Type B pancreatic cell (in vitro differentiated cells): ENCODE data around the gene AFTPH. TPM values are rescaled to one million over a fixed set of nuclear protein-coding genes. Genes with fewer than 3 reads are reported as not detected.

Source experiments
- DNase-seq: peaks from one replicate; pipeline ENCODE4 v3.0.0; 2021; ENCODE audit warnings: mixed read lengths; ENCODE audit not compliant: unreplicated experiment; ENCODE audit errors: extremely low spot score
- H3K27ac Mint-ChIP-seq: 2 replicates; pipeline ENCODE4 v1.8.0; 2021; ENCODE audit warnings: mild to moderate bottlenecking, mixed read lengths
- H3K27me3 Mint-ChIP-seq: 2 replicates; pipeline ENCODE4 v1.8.0; 2021; ENCODE audit warnings: mixed read lengths
- H3K36me3 Mint-ChIP-seq: 2 replicates; pipeline ENCODE4 v1.8.0; 2021; ENCODE audit warnings: mixed read lengths
- H3K4me1 Mint-ChIP-seq: one replicate; pipeline ENCODE4 v1.8.0; 2021; ENCODE audit warnings: mixed read lengths; ENCODE audit not compliant: unreplicated experiment
- H3K4me3 Mint-ChIP-seq: 2 replicates; pipeline ENCODE4 v1.8.0; 2021; ENCODE audit warnings: mild to moderate bottlenecking, mixed read lengths
- H3K9me3 Mint-ChIP-seq: 2 replicates; pipeline ENCODE4 v1.8.0; 2021; ENCODE audit warnings: mixed read lengths
- CTCF ChIP-seq: fragments of 200-600 bp; sonication (generic); conservative IDR thresholded peaks from 2 replicates; pipeline ENCODE4 v1.5.0; 2021; ENCODE audit warnings: antibody characterized with exemption, mild to moderate bottlenecking
- total RNA-seq: library from RNA; stranded (reverse); gene quantifications from 2 replicates; pipeline ENCODE4 v1.2.1, GENCODE V29; 2021; ENCODE audit warnings: low replicate concordance

AFTPH gene
- total RNA-seq, 1 donor from 2014 or later = 26.4 TPM

- Mint-ChIP-seq H3K9me3 (no peaks in the 10 kb centered on the region), H3K4me3 (no peak overlapping the region), H3K36me3 (no peaks in the 10 kb centered on the region), H3K4me1 (peaks cover 26% of the 10 kb centered on the region), H3K27ac (no peak overlapping the region), H3K27me3 (no peaks in the 10 kb centered on the region)
- no peak for TF ChIP-seq CTCF
- DNase-seq = no peak
Measured at GRCh38 chr2:64543008-64543697, 19.0 kb downstream of the AFTPH start.

DNA sequence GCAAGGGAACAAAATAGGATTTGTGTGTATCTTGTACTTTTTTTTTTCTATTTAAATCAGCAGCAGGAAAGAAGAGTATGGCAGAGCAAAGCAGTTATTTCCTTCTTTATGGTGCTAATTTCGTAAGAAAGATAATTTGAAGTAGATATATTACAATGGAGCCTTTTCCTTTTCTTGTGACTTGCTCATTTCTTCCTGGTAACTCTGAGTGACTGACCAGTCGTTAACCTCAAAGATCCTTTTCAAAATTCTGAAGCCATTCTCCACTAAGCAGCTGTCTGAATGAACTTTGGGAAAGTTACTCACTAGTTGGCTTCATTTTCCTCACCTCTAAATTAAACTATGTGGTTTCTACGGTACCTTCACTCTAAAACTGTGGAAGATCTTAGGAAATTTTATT is 24.6 kb downstream of the AFTPH start:
- no peak for DNase-seq
- H3K27me3 Mint-ChIP-seq = no peaks in the 10 kb centered on the region
- H3K36me3 Mint-ChIP-seq = peaks cover 4% of the 10 kb centered on the region
- no peak for TF ChIP-seq CTCF
- H3K4me3 Mint-ChIP-seq = no peak overlapping the region
- no peaks in the 10 kb centered on the region for H3K4me1 Mint-ChIP-seq
- H3K27ac Mint-ChIP-seq = no peak overlapping the region
- no peaks in the 10 kb centered on the region for H3K9me3 Mint-ChIP-seq

DNA sequence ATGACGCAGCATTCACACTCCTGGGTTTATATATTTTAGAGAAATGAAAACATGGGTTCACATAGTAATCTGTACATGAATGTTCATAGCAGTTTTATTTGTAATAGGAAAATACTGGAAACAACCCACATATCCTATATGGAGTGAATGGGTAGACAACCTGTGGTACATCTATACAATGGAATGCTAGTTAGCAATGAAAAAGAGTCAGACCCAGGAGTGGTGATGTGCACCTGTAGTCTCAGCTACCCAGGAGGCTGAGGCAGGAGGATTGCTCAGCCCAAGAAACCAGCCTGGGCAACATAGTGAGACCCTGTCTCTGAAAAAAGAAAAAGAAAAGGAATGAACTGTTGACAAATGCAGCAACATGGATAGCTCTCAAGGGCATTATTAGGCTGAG is 25.9 kb downstream of the AFTPH start:
- peaks cover 4% of the 10 kb centered on the region for H3K36me3 Mint-ChIP-seq
- H3K9me3 Mint-ChIP-seq = no peaks in the 10 kb centered on the region
- H3K27ac Mint-ChIP-seq = no peak overlapping the region
- no peak for TF ChIP-seq CTCF
- DNase-seq = no peak
- H3K4me3 Mint-ChIP-seq = no peak overlapping the region
- H3K4me1 Mint-ChIP-seq = no peaks in the 10 kb centered on the region
- no peaks in the 10 kb centered on the region for H3K27me3 Mint-ChIP-seq

DNA sequence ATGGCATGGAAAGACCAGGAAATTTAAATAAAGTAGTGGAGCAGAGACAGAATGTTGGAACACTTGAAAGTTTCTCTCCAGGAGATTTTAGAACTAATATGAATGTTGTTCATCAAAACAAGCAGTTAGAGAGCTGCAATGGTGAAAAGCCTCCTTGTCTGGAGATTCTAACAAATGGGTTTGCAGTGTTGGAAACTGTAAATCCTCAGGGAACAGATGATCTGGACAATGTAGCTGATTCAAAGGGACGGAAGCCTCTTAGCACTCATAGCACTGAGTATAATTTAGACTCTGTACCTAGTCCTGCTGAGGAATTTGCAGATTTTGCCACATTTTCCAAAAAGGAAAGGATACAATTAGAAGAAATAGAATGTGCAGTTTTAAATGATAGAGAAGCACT is 27.7 kb downstream of the AFTPH start:
- H3K9me3 Mint-ChIP-seq = no peaks in the 10 kb centered on the region
- no peak overlapping the region for H3K27ac Mint-ChIP-seq
- no peaks in the 10 kb centered on the region for H3K27me3 Mint-ChIP-seq
- DNase-seq = no peak
- no peak overlapping the region for H3K4me3 Mint-ChIP-seq
- H3K36me3 Mint-ChIP-seq = peaks cover 8% of the 10 kb centered on the region
- peaks cover 4% of the 10 kb centered on the region for H3K4me1 Mint-ChIP-seq
- TF ChIP-seq CTCF = no peak

GRCh38 chr2:64554117-64554516 is 30.0 kb downstream of the AFTPH start:
- peaks cover 13% of the 10 kb centered on the region for H3K36me3 Mint-ChIP-seq
- H3K27me3 Mint-ChIP-seq = no peaks in the 10 kb centered on the region
- no peaks in the 10 kb centered on the region for H3K9me3 Mint-ChIP-seq
- DNase-seq = no peak
- no peak overlapping the region for H3K4me3 Mint-ChIP-seq
- no peak overlapping the region for H3K27ac Mint-ChIP-seq
- peaks cover 7% of the 10 kb centered on the region for H3K4me1 Mint-ChIP-seq
- no peak for TF ChIP-seq CTCF
